T-helper 2 cell treated with Interferon-gamma antibody and Interleukin-4, amounts not matched to agents 5 μg/mL and 100 μg/mL, for 36 hours (primary cell): ENCODE results near the gene GPS1.

ENCODE experiments used
- DNase-seq: peaks from one replicate; pipeline ENCODE4 v3.0.0; 2021; ENCODE audit warnings: low spot score
- H3K27ac Mint-ChIP-seq: one replicate; pipeline ENCODE4 v1.8.0; 2021; ENCODE audit warnings: mild to moderate bottlenecking, mixed read lengths
- H3K27me3 Mint-ChIP-seq: one replicate; pipeline ENCODE4 v1.8.0; 2021; ENCODE audit warnings: low read depth, mixed read lengths
- H3K36me3 Mint-ChIP-seq: one replicate; pipeline ENCODE4 v1.8.0; 2021; ENCODE audit warnings: low read depth, mixed read lengths
- H3K4me1 Mint-ChIP-seq: one replicate; pipeline ENCODE4 v1.8.0; 2021; ENCODE audit warnings: low read depth, mixed read lengths
- H3K4me3 Mint-ChIP-seq: one replicate; pipeline ENCODE4 v1.8.0; 2022; ENCODE audit warnings: mild to moderate bottlenecking, moderate library complexity, mixed read lengths
- H3K9me3 Mint-ChIP-seq: one replicate; pipeline ENCODE4 v1.8.0; 2021; ENCODE audit warnings: mixed read lengths

GPS1 gene

GRCh38 chr17:82029391-82029790, 22.3 kb upstream of the GPS1 start:
- Mint-ChIP-seq H3K27me3 (no peaks in the 10 kb centered on the region), H3K4me1 (peaks cover 7% of the 10 kb centered on the region), H3K4me3 (peak overlapping the region; percentile 43), H3K27ac (no peak overlapping the region), H3K36me3 (peaks cover 11% of the 10 kb centered on the region), H3K9me3 (no peaks in the 10 kb centered on the region)
- DNase-seq = no peak

- Mint-ChIP-seq H3K4me3 (no peak overlapping the region), H3K36me3 (peaks cover 13% of the 10 kb centered on the region), H3K9me3 (no peaks in the 10 kb centered on the region), H3K27me3 (no peaks in the 10 kb centered on the region), H3K4me1 (peaks cover 7% of the 10 kb centered on the region), H3K27ac (no peak overlapping the region)
- DNase-seq = no peak
These were observed 21.7 kb upstream of the GPS1 start for GRCh38 chr17:82029990-82030469.

- no peaks in the 10 kb centered on the region for H3K27me3 Mint-ChIP-seq
- H3K27ac Mint-ChIP-seq = peak overlapping the region; percentile 79
- H3K9me3 Mint-ChIP-seq = no peaks in the 10 kb centered on the region
- H3K4me3 Mint-ChIP-seq = peak overlapping the region; percentile 87
- peaks cover 10% of the 10 kb centered on the region for H3K4me1 Mint-ChIP-seq
- peak; percentile 85 for DNase-seq
- H3K36me3 Mint-ChIP-seq = peaks cover 15% of the 10 kb centered on the region
These were observed 21.0 kb upstream of the GPS1 start for GRCh38 chr17:82030470-82031302.

- peak within 1 kb of the TSS; percentile 79 for H3K27ac Mint-ChIP-seq
- H3K4me1 Mint-ChIP-seq = peaks cover 13% of the 10 kb centered on the region
- no peak for DNase-seq
- H3K9me3 Mint-ChIP-seq = no peaks in the 10 kb centered on the region
- peaks cover 15% of the 10 kb centered on the region for H3K36me3 Mint-ChIP-seq
- H3K27me3 Mint-ChIP-seq = no peaks in the 10 kb centered on the region
- peak within 1 kb of the TSS; percentile 87 for H3K4me3 Mint-ChIP-seq
These were observed 20.3 kb upstream of the GPS1 start, which contains the start of gene RAC3 for GRCh38 chr17:82031303-82031884. TSS of gene RAC3 (plus strand) at chr17:82031678. CDS start at chr17:82031762, 84 bp downstream.

GRCh38 chr17:82031885-82032627, 19.6 kb upstream of the GPS1 start:
- H3K36me3 Mint-ChIP-seq = peaks cover 15% of the 10 kb centered on the region
- peaks cover 11% of the 10 kb centered on the region for H3K4me1 Mint-ChIP-seq
- H3K27me3 Mint-ChIP-seq = no peaks in the 10 kb centered on the region
- no peaks in the 10 kb centered on the region for H3K9me3 Mint-ChIP-seq
- H3K27ac Mint-ChIP-seq = no peak overlapping the region
- DNase-seq = peak; percentile 46
- peak overlapping the region; percentile 70 for H3K4me3 Mint-ChIP-seq

- Mint-ChIP-seq H3K27me3 (no peaks in the 10 kb centered on the region), H3K36me3 (peaks cover 12% of the 10 kb centered on the region), H3K9me3 (no peaks in the 10 kb centered on the region), H3K4me3 (no peak overlapping the region), H3K27ac (no peak overlapping the region), H3K4me1 (peaks cover 11% of the 10 kb centered on the region)
- no peak for DNase-seq
These were observed 18.2 kb upstream of the GPS1 start for GRCh38 chr17:82033359-82034085.

GRCh38 chr17:82034371-82035011, 17.2 kb upstream of the GPS1 start:
- Mint-ChIP-seq H3K9me3 (no peaks in the 10 kb centered on the region), H3K36me3 (peaks cover 11% of the 10 kb centered on the region), H3K27ac (no peak overlapping the region), H3K4me3 (no peak overlapping the region), H3K4me1 (peaks cover 19% of the 10 kb centered on the region), H3K27me3 (no peaks in the 10 kb centered on the region)
- DNase-seq = no peak

- H3K27ac Mint-ChIP-seq = no peak overlapping the region
- peaks cover 19% of the 10 kb centered on the region for H3K4me1 Mint-ChIP-seq
- H3K4me3 Mint-ChIP-seq = peak overlapping the region; percentile 74
- H3K27me3 Mint-ChIP-seq = no peaks in the 10 kb centered on the region
- no peak for DNase-seq
- no peaks in the 10 kb centered on the region for H3K9me3 Mint-ChIP-seq
- peaks cover 9% of the 10 kb centered on the region for H3K36me3 Mint-ChIP-seq
These were observed 16.2 kb upstream of the GPS1 start for GRCh38 chr17:82035488-82035887.

- DNase-seq = no peak
- Mint-ChIP-seq H3K36me3 (peaks cover 9% of the 10 kb centered on the region), H3K4me3 (peak overlapping the region; percentile 74), H3K27ac (no peak overlapping the region), H3K27me3 (no peaks in the 10 kb centered on the region), H3K9me3 (no peaks in the 10 kb centered on the region), H3K4me1 (peaks cover 19% of the 10 kb centered on the region)
These were observed 15.6 kb upstream of the GPS1 start for GRCh38 chr17:82035956-82036633.

- Mint-ChIP-seq H3K27ac (no peak overlapping the region), H3K36me3 (peaks cover 9% of the 10 kb centered on the region), H3K4me1 (peaks cover 19% of the 10 kb centered on the region), H3K4me3 (peak overlapping the region; percentile 74), H3K27me3 (no peaks in the 10 kb centered on the region), H3K9me3 (no peaks in the 10 kb centered on the region)
- DNase-seq = no peak
These were observed 15.0 kb upstream of the GPS1 start for GRCh38 chr17:82036634-82037091.

GRCh38 chr17:82037092-82037888, 14.4 kb upstream of the GPS1 start, which contains the start of gene DCXR:
TSS of gene DCXR (minus strand) at chr17:82037697. CDS start at chr17:82037682, 15 bp downstream.
- Mint-ChIP-seq H3K27me3 (no peaks in the 10 kb centered on the region), H3K9me3 (no peaks in the 10 kb centered on the region), H3K4me1 (peaks cover 19% of the 10 kb centered on the region), H3K4me3 (peak within 1 kb of the TSS; percentile 83), H3K36me3 (peaks cover 9% of the 10 kb centered on the region), H3K27ac (peak within 1 kb of the TSS; percentile 97)
- peak; percentile 98 for DNase-seq

GRCh38 chr17:82037889-82038195, 13.9 kb upstream of the GPS1 start:
- peak overlapping the region; percentile 83 for H3K4me3 Mint-ChIP-seq
- peaks cover 8% of the 10 kb centered on the region for H3K36me3 Mint-ChIP-seq
- peaks cover 19% of the 10 kb centered on the region for H3K4me1 Mint-ChIP-seq
- no peak for DNase-seq
- no peaks in the 10 kb centered on the region for H3K27me3 Mint-ChIP-seq
- H3K27ac Mint-ChIP-seq = peak overlapping the region; percentile 97
- no peaks in the 10 kb centered on the region for H3K9me3 Mint-ChIP-seq
